HL-60 (cell line): Measurements from ENCODE around the gene TRIM44.

Experiments
- DNase-seq, 2 experiments: peaks; one replicate each; pipeline ENCODE4 v3.0.0-alpha.2; 2010 to 2020; ENCODE audit warnings: low read depth in 1 of 2, low spot score in 1 of 2
- H3K27ac ChIP-seq: fragments of 250-450 bp; sonication (Bioruptor Pico); replicated peaks from 2 replicates; pipeline ENCODE4 v1.5.1; 2020; ENCODE audit warnings: mild to moderate bottlenecking, moderate library complexity
- H3K27me3 ChIP-seq: fragments of 250-450 bp; sonication (Bioruptor Pico); 2 replicates; pipeline ENCODE4 v1.5.1; 2021; ENCODE audit warnings: mild to moderate bottlenecking, moderate library complexity; ENCODE audit not compliant: insufficient read depth, poor library complexity, severe bottlenecking
- H3K4me3 ChIP-seq: replicated peaks from 2 replicates; pipeline ENCODE4 v1.5.1; 2011; ENCODE audit warnings: mild to moderate bottlenecking, control low read depth, low read length; ENCODE audit not compliant: insufficient read depth
- GABPA ChIP-seq: IDR thresholded peaks from 2 replicates; pipeline ENCODE4 v1.6.1; 2012; ENCODE audit warnings: low read depth
- POLR2AphosphoS5 ChIP-seq: IDR thresholded peaks from 2 replicates; pipeline ENCODE4 v1.6.1; 2012; ENCODE audit warnings: low read depth
- REST ChIP-seq: IDR thresholded peaks from 2 replicates; pipeline ENCODE4 v1.6.1; 2012; ENCODE audit warnings: low read depth; ENCODE audit not compliant: insufficient replicate concordance
- SPI1 ChIP-seq: IDR thresholded peaks from 2 replicates; pipeline ENCODE4 v1.6.1; 2012; ENCODE audit warnings: low read depth, mild to moderate bottlenecking, borderline replicate concordance
- TF ChIP-seq, protein P1 (sequence below): IDR thresholded peaks from one replicate; pipeline ENCODE4 v1.5.1; 2011; ENCODE audit warnings: low read length, control low read depth, inconsistent platforms; ENCODE audit not compliant: insufficient read depth

The TRIM44 gene

GRCh38 chr11:35781861-35782470, 119.4 kb downstream of the TRIM44 start:
- no peak for DNase-seq
- no peaks in the 10 kb centered on the region for H3K27me3 ChIP-seq
- no peak overlapping the region for H3K27ac ChIP-seq
- TF ChIP-seq, protein P1, sequence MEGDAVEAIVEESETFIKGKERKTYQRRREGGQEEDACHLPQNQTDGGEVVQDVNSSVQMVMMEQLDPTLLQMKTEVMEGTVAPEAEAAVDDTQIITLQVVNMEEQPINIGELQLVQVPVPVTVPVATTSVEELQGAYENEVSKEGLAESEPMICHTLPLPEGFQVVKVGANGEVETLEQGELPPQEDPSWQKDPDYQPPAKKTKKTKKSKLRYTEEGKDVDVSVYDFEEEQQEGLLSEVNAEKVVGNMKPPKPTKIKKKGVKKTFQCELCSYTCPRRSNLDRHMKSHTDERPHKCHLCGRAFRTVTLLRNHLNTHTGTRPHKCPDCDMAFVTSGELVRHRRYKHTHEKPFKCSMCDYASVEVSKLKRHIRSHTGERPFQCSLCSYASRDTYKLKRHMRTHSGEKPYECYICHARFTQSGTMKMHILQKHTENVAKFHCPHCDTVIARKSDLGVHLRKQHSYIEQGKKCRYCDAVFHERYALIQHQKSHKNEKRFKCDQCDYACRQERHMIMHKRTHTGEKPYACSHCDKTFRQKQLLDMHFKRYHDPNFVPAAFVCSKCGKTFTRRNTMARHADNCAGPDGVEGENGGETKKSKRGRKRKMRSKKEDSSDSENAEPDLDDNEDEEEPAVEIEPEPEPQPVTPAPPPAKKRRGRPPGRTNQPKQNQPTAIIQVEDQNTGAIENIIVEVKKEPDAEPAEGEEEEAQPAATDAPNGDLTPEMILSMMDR: no peak
- no peak for TF ChIP-seq POLR2AphosphoS5
- TF ChIP-seq SPI1: no peak
- TF ChIP-seq GABPA: no peak
- TF ChIP-seq REST: no peak
- H3K4me3 ChIP-seq: no peak overlapping the region

DNA sequence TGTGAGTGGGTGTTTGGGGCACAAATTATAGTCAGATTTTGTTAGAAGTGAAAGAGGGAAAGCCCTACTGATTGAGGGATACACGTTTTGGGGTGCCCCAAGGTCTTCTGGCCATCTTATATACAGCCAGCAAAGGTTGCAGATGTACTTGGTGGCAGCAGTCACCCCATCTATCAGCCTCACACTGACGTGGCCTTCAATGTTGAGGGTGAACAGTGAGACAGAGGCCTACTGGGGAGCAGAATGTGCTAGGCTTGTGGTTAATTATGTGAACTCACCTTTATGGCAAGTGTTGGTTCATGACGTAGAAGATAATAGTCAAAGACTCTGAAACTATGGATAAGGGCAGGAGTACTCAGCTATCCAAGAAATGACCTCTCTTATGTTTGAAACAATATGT, 121.2 kb downstream of the TRIM44 start:
- DNase-seq: no peak
- no peaks in the 10 kb centered on the region for H3K27me3 ChIP-seq
- H3K27ac ChIP-seq: no peak overlapping the region
- H3K4me3 ChIP-seq: no peak overlapping the region
- TF ChIP-seq SPI1 (no peak), REST (no peak), POLR2AphosphoS5 (no peak)
- TF ChIP-seq, protein P1: no peak

DNA sequence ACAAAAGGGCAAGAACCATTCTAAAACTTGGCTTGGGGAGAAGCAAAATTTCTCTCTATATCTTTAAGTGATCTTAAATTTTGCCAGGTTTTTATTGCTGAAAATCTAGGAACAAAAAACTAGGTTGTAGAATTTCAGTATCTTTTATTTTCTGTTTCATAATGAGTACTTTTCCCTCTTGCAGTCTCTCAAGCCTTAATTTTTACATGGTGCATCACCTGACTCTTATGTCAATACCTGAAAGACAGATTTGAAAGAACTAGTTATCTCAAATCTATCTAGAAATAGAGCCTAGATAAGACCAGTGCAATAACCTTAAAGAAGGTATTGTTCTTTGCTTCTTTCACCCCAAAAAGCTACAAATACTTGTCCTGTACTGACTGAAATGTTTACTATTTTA, 122.1 kb downstream of the TRIM44 start:
- no peak for DNase-seq
- H3K27me3 ChIP-seq: no peaks in the 10 kb centered on the region
- H3K27ac ChIP-seq: no peak overlapping the region
- no peak for TF ChIP-seq SPI1
- no peak overlapping the region for H3K4me3 ChIP-seq

DNA sequence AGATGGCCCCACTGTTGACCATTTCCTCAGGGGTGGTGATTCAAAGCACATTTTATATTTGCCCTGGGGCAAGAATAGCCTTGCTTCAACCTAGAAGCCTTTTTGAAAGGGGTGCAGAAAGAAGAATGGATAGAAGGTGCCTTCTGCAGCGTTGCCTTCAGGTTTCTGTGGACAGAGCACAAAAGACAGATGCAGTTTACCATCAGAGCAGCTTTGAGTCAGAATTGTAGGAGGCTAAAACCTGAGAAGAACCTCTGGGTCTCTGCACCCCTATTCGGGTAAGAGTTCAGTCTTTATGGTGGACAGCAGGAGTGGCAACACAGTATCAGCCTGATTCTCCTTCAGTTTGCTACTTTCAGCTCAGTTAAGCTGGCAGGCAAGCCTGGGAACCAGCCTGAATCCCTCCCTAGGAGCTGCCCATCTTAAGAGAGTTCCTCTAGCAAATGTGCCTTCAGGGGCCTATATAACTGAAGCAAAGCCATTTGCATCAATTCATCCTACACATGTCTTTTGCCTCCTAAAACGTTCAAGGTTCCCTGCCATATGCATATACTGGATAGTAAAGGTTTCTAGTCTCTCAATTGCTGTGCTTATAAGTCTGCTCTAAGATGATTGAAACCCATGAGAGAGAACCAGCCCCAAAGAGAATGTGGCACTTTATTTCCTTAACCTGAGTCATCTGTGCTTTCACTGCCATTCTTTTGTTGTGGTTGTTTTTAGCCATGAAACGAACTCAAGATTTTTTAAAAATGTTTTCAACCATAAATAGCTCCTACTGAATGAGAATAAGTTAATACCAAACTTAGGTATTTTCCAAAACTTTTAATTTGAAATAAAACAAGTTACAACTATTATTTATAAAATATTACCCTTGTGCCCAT, 123.0 kb downstream of the TRIM44 start:
- DNase-seq: no peak
- no peaks in the 10 kb centered on the region for H3K27me3 ChIP-seq
- TF ChIP-seq POLR2AphosphoS5: no peak
- TF ChIP-seq, protein P1: no peak
- TF ChIP-seq SPI1: no peak
- no peak for TF ChIP-seq REST
- no peak for TF ChIP-seq GABPA
- no peak overlapping the region for H3K27ac ChIP-seq
- no peak overlapping the region for H3K4me3 ChIP-seq
